ENCODE results near the gene CRADD.

DNA sequence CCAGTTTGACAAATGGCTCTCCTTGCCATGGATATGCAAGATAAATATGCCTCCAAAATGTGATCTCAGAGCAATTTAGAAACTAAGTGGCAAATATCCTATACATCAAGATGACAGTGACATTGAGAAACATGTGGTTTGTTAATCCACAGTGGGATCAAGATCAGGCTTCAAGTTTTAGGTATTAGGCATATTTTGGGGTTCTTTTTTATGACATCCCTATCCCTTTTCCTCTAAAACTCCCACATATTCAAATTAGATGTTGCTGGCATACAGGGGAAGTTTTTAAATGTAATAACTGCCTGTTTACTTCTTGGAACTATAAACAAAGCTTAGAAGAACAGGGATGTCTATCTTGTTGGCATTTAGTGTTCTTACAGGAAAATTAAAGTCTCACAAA lies 179.4 kb downstream of the CRADD start:
- TF ChIP-seq, protein P1, sequence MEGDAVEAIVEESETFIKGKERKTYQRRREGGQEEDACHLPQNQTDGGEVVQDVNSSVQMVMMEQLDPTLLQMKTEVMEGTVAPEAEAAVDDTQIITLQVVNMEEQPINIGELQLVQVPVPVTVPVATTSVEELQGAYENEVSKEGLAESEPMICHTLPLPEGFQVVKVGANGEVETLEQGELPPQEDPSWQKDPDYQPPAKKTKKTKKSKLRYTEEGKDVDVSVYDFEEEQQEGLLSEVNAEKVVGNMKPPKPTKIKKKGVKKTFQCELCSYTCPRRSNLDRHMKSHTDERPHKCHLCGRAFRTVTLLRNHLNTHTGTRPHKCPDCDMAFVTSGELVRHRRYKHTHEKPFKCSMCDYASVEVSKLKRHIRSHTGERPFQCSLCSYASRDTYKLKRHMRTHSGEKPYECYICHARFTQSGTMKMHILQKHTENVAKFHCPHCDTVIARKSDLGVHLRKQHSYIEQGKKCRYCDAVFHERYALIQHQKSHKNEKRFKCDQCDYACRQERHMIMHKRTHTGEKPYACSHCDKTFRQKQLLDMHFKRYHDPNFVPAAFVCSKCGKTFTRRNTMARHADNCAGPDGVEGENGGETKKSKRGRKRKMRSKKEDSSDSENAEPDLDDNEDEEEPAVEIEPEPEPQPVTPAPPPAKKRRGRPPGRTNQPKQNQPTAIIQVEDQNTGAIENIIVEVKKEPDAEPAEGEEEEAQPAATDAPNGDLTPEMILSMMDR (IDR thresholded peaks at IDR 0.05; ENCODE audit: extremely low read depth in 1 of 2, insufficient read depth in 1 of 2, low read depth in 1 of 2, low read length in 2 of 2): no peak
- TF ChIP-seq POLR2A (IDR thresholded peaks at IDR 0.05; ENCODE audit: low read depth, low read length) (no peak), EZH2 (IDR thresholded peaks at IDR 0.05; ENCODE audit: borderline replicate concordance, low read depth, low read length, severe bottlenecking) (no peak), JUN (IDR thresholded peaks at IDR 0.05; ENCODE audit: borderline replicate concordance, insufficient read depth, insufficient read length, low read depth) (no peak)
- TF ChIP-seq, protein P2, sequence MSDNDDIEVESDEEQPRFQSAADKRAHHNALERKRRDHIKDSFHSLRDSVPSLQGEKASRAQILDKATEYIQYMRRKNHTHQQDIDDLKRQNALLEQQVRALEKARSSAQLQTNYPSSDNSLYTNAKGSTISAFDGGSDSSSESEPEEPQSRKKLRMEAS (IDR thresholded peaks at IDR 0.05; ENCODE audit: insufficient read depth, insufficient read length): no peak
